HG02759 (cell line): ENCODE results near the gene ITPR2.
"Not testable (repeated sequence)": the region's sequence is repeated elsewhere in the genome, so short reads cannot be mapped to it uniquely, and the experiment has no call there.

Experiments used
- ATAC-seq: cut with Tn5 transposase; IDR thresholded peaks from one replicate; pipeline ENCODE4 v1.9.1; 2021; ENCODE audit warnings: mild to moderate bottlenecking, moderate library complexity; ENCODE audit not compliant: unreplicated experiment

ITPR2 gene

DNA sequence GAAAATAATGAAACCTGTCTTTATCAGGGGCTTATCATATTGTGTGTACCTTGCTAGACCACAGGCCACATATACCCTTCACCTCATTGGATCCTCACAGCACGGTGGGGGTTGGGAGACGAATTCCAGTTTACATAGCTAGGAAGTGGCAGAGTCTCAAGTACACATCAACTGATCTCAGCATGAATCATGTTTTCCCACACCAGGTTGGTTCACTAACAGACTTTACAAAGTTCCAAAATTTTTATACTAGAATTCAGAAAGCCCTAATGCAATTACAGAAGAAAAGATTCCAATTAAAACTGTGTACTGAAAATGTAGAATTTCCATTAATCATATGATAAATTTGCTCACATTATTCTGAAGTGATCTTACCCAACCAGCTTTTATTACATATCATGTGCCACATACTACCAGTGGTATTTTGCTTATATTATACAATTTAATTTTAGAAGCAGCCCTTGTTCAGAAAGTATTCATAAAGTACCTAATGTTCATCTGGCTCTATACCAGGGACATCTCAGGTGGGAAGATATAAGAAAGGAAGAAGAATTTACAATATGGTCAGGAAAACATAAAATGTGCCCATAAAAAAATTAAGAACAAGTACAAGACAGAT lies 196.2 kb downstream of the ITPR2 start:
- no peak for ATAC-seq

DNA sequence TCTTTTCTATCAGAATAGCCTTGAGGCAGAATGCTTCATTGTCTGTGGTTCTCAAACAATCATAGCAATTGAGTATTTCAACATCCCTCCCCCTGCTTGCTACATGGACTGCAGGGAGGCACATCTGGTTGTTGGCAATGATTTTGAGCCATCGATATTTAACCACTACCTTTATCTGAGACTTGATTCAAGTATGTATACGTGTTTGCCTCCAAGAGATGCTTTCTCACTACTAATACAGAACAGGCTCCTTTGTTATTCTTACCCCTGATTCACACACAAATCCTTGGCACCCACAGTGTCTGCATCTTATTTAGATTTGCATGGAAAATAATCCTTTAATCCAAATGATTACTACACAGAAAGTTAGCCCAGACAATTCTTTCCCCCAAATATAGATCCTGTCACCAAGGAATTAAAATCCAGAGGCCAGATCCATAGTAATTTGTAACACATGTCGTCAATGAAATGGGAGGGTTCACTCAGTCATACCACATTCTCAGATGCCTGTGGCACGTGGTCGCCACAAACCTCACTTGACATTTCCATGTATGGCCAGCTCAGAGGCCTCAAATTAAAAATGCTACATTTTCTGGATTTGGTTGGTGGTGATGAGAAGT lies 199.3 kb downstream of the ITPR2 start:
- ATAC-seq = no peak

DNA sequence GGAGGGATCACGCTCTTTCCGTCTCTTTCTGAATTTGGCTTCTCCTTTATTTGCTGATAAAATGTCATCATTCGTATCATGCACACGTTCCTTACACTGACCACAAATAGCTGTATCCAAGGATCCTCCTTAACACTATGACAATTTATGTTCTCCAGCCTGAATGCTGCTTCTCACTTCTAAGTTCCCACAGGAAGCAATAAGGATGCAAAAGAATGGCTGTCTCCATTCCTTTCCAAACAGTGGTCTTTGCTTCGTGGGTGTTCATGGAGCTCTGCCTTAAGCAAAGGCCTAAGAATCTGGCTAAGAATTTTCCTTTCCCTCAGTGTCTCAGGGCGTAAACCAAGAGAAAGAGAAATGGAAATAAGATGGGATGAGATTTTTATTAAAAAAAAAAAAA lies 200.2 kb downstream of the ITPR2 start:
- no peak for ATAC-seq

GRCh38 chr12:26631846-26632245 lies 201.1 kb downstream of the ITPR2 start:
- no peak for ATAC-seq

DNA sequence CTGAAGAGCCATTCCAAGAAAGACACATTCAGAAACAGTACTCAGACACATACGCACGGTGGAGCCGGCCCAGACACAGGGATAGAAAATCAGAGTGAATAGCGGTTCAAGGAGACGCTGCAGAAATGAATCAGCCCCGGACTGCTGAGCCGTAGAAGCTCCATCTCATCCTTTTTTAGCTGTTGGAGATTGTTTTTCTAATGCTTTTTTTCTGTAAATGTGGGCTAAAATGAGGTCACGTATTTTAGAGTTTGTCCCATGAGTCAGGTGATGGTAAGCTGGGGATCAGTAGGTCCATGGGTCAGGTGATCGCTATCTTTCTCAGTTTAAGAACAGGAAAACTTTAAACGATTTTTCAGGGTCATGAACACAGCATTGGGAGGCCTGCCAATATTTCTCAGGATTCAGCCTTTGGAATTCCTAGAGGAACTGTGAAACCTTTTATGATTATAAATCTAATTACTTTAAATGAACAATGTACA lies 202.4 kb downstream of the ITPR2 start:
- no peak for ATAC-seq

- no peak for ATAC-seq
Observed at GRCh38 chr12:26629864-26630263, 203.1 kb downstream of the ITPR2 start.

DNA sequence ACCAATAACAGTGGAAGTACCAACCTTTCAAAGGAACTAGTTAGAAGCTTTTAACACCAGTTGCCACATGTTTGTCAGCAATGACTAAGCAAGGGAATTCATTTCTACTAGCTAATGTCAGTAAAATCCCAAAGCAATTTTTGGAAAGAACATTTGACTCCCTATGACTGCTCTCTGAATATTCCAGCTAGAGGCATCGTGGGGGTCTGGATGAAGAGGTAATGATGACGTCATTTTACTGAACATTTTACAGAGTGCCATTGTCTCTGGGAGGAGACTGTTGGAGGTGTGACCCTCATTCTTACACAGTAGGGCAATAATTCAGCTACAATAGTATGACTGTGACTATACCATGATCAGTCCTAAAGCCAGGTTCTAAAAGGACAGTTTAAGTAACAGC lies 204.8 kb downstream of the ITPR2 start:
- ATAC-seq = no peak

- no peak for ATAC-seq
Observed at GRCh38 chr12:26627335-26627734, 205.7 kb downstream of the ITPR2 start.

GRCh38 chr12:26623136-26623535 lies 209.9 kb downstream of the ITPR2 start:
- ATAC-seq = no peak

- ATAC-seq = no peak
Observed at GRCh38 chr12:26622601-26623000, 210.4 kb downstream of the ITPR2 start.

DNA sequence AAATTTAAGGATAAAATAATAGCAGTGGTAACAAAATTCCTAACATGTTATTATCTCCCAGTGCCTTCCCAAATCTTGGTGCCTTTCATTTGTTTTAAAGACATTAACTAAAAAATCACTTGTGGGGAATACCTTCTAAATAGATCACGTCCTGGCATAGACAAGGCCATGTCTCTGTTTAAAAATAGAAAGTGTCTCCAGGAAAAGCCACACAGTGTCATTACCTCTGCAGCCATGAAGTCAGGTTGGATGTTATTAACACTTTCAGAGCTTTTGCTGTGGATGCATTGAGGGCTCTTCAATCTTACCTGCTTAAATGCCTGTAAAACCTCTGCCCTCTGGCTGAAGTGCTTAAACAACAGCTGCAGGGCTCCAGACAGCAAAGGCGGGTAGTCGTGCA lies 211.1 kb downstream of the ITPR2 start:
- ATAC-seq = no peak

- ATAC-seq = no peak
Observed at GRCh38 chr12:26620907-26621306, 212.1 kb downstream of the ITPR2 start.

- ATAC-seq = no peak
Observed at GRCh38 chr12:26617513-26617912, 215.5 kb downstream of the ITPR2 start.

DNA sequence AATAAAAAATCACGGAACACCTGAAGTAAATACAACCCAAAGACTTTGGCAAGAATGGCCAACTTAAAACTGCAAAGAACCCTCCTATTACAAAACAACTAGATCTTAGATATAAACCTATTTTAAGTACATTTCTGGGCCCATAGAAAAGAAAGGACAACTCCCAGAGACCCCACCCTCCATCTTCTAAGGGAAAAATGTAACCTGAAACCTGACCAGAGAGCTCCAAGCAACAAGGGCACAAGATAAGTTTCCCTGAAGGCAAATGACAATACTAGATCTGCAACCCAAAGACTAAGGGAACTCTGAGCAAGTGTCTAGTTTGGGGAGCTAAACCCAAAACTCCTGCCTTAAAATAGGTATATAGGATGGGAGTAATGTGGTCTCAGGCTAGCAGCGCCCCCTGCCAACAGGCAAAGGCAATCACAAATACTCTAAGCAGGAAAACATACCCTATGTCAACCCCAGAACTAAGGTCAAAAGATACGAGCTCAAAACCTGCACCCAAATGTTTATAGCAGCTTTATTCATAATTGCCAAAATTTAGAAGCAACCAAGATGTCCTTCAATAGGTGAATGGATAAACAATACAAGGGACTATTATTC lies 218.9 kb downstream of the ITPR2 start:
- no peak for ATAC-seq

- no peak for ATAC-seq
Observed at GRCh38 chr12:26612203-26612602, 220.8 kb downstream of the ITPR2 start.

DNA sequence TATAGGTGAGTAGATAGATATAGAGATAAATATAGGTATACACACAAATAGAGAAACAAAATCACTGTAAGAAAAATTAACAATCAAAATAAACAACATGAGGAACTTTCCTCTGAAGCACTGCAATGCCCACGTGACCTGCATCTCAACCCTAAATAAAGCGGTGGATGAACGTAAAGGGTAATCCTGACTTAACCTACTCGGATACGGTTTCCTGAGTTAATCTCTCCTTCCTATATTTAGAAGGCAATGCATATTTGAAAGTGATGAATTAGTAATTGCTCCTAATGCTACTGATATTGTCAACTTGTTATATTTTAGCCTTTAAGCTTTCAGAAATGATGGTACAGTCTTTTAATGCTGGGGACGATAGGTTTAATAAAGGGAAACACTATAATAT lies 221.4 kb downstream of the ITPR2 start:
- no peak for ATAC-seq

- no peak for ATAC-seq
Observed at GRCh38 chr12:26610774-26611173, 222.2 kb downstream of the ITPR2 start.

GRCh38 chr12:26609986-26610385 lies 223.0 kb downstream of the ITPR2 start:
- no peak for ATAC-seq

DNA sequence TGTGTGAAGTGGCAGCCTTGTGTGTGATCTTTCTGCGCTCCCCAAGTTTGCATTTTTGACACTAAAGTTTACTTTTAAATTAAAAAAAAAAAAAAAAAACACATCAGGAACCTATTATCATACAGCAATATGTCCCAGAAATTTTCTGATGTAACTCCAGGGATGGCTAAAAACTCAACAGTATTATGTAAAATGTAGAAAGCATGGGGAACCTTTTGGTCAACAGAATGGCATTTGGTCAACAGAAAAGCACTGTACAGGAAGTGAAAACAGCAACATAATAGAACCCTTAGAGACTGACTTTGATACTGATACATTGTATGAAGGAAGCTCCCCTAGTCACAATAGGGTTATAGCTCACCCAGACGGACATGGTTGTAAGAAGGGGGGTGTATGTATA lies 224.3 kb downstream of the ITPR2 start:
- ATAC-seq = no peak

DNA sequence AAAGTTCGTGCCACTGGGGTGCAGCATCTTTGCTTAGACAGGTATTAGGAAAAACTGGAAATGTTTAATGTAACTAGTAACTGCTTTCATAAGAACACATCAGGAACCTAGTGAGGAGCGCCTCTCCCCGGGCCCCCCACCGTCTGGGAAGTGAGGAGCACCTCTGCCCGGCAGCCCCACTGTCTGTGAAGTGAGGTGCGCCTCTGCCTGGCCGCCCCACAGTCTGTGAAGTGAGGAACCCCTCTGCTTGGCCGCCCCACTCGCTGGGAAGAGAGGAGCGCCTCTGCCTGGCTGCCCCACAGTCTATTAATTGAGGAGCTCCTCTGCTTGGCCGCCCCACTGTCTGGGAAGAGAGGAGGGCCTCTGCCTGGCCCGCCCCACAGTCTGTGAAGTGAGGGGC lies 224.7 kb downstream of the ITPR2 start:
- ATAC-seq = no peak

DNA sequence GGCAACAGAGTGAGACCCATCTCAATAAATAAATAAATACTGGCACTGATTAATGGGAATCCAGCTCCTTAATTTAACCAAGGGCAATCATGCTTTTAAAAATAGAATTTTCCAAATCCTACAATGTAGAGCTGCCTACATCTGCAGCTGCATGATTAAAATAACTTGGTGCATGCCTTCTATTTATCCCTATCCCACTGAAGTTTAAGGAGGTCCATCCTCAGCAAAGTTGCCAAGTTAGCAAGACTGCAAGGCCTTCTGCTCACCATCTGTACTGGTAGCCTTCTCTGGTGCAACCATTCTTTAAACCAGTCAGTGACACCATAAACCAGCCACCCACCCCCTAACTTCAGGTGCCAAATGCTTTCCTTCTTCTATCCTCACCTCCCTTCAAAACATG lies 226.1 kb downstream of the ITPR2 start:
- ATAC-seq = no peak

DNA sequence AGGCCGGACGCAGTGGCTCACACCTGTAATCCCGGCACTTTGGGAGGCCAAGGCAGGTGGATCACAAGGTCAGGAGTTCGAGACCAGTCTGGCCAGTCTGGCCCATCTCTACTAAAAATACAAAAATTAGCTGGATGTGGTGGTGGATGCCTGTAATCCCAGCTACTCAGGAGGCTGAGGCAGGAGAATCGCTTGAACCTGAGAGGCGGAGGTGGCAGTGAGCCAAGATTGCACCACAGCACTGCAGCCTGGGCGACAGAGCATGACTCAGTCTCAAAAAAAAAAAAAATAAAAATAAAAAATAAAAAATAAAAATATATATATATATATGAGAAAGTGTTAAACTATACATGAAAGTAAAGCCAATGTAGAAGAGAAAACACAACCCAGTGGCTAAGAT lies 228.2 kb downstream of the ITPR2 start:
- ATAC-seq = not testable (repeated sequence)
